GM18499 (cell line): Measurements from ENCODE around the gene ITGA5.

Source experiments
- ATAC-seq: cut with Tn5 transposase; IDR thresholded peaks from one replicate; pipeline ENCODE4 v1.9.1; 2021; ENCODE audit warnings: moderate number of reproducible peaks; ENCODE audit not compliant: insufficient read depth, unreplicated experiment

The ITGA5 gene

DNA sequence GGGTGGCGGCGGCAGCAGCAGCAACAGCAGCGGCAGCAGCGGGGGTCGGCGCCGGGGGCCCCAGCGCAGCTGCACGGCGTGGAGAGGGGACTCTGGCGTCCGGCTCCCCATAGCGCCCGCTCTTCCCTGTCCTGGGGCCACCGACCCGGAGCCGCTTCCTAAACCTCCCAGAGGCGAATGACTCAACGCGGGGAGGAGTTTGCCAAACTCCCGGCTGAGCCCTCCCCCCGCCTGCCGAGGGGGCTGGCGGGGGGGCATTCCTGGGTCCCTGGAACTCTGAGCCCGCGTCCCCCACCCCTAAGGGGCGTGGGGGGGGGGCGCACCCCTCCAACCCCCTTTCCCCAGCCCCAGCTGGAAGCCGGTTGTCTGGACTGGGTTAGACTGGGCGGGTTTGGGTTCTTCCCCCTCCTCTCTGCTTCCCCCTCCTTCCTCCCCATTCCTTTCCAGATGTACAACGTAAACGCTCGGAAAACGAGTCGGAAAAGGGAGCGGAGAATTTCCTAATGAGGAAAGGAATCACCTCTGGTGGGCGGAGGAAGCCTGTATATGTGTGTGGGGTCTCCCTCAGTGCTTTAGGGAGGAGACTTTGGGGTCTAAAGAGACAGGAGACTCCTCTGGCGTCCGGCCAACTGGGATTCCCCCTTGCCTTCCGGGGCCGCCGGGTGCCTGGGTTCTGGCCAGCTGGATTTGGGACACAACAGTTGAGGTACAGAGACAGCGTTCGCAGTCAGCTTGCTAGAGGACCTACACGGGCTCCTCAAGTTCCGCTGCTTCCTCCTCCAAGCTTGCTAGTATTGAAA, at the start of gene ITGA5:
Gene ITGA5 (minus strand): TSS at position 179 of the 800 bp plus-strand sequence. CDS start 68 bp downstream, at position 111.
- ATAC-seq, result no peak

DNA sequence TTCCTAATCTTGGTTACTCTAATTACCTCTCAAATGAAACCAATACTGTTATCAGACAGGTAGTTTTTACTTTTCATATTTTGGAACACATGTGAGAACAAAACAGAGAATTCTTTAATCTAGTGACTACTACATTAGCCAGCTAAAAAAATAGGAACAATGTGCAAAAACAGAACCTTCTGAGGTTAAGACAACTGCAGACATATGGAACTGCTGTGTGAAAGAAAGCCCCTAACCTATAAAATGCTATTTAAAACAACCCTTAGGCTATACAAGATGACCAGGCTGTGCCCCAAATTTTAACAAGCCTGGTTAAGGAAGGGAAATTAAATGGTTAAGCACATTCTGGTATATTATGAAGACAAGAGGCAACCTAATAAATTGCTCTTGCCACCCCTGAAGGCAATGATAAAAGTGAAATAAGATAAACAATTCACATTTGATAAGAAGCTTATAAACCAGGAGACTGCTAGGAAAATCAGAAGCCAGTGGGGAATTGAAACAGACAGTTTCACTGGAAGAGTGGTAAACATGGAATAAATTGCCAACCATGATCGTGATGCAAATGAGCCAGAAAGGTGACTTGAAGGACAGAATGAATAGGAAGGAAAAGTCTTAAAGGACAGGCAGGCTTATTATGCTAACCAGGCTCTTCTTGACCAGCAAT, 46.9 kb upstream of the ITGA5 start:
- no peak for ATAC-seq

DNA sequence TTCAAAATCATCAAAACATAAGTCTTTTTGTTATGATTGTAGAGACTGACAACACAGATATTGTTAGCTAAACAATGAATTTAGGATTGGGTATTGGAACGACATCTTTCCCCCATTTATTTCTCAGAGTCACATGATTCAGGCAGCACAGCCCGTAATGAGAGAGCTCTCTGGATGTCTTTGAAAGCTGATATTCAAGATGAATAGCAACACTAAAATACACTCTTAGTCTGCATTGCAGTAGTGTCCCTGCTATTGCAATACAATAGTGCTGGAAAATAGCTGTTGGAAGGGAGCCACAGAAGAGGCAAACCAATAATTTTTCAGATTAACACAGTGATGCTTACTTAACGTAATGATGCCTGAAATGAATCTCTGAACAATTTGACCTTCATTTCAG, 44.4 kb upstream of the ITGA5 start:
- ATAC-seq, result no peak

- no peak for ATAC-seq
These were observed 44.0 kb upstream of the ITGA5 start for GRCh38 chr12:54463034-54463433.

- no peak for ATAC-seq
These were observed 41.4 kb upstream of the ITGA5 start for GRCh38 chr12:54460317-54460923.

DNA sequence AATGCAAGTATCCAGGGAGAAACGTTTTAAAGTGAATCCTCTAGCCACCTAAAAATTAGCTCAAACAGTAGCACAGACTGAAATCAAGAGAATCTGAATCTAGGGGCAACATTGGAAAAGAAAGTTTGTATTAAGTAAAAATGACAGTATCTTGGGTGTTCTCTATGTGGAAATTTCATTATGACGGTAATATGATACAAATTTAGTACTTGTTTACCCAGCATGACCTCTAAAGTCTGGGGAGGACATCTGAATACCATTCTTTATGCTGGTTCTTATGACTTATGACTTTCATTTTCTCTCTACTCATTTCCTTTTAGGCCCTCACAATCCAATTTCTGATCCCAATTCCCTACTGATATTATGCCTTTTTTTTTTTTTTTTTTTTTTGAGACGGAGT, 40.3 kb upstream of the ITGA5 start:
- no peak for ATAC-seq

DNA sequence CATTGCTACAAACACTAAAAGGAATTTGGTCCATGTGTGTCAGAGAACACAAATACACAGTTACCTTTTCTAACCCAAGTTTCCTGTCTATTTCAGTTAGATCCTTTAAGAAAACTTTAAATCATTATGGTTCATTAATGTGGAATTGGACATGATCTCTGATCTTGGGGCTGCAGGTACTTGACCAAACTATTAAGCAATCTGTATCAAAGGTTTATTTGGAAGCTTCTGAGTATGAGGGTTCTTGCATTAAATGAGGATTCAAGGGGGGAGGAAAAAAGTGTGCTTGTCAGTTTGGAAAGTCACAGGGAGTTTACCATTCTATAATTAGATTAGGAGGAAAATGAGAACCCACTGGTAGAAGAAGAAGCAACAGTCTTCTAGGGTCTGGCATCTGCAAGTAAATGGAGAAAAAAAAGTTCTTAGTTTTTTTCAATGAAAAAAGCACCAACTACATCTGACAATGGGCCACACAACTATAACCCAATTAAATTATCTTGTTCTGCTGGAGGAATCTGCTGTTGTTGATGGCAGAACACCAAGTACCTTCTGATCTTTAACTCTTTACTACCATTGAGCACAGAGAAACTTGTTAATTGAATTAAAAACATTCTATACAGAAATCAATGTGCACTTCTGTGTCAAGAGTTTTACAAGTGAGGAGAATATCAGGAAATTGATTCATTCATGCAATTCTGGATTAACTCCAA, 36.8 kb upstream of the ITGA5 start:
- ATAC-seq, result no peak

GRCh38 chr12:54452628-54453027, 33.6 kb upstream of the ITGA5 start:
- no peak for ATAC-seq

- no peak for ATAC-seq
These were observed 29.3 kb upstream of the ITGA5 start for GRCh38 chr12:54448344-54448743.

DNA sequence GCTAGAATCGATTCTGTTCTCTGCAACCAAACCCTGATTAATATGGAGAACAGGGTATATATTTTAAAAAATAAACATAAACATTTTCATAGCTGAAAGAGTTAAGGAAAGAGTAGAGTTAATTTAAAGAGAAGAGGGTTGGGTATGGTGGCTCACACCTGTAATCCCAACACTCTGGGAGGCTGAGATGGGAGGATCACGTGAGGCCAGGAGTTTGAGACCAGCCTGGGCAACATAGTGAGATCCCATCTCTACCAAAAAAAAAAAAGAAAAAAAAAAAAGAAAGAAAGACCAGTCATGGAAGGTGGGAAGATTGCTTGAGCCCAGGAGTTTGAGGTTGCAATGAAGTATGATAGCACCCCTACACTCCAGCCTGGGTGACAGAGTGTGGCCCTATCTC, 28.9 kb upstream of the ITGA5 start:
- no peak for ATAC-seq

GRCh38 chr12:54444206-54444605, 25.1 kb upstream of the ITGA5 start:
- no peak for ATAC-seq

GRCh38 chr12:54443446-54443845, 24.4 kb upstream of the ITGA5 start:
- no peak for ATAC-seq

GRCh38 chr12:54442961-54443360, 23.9 kb upstream of the ITGA5 start:
- ATAC-seq, result no peak

- no peak for ATAC-seq
These were observed 23.0 kb upstream of the ITGA5 start for GRCh38 chr12:54442099-54442498.

DNA sequence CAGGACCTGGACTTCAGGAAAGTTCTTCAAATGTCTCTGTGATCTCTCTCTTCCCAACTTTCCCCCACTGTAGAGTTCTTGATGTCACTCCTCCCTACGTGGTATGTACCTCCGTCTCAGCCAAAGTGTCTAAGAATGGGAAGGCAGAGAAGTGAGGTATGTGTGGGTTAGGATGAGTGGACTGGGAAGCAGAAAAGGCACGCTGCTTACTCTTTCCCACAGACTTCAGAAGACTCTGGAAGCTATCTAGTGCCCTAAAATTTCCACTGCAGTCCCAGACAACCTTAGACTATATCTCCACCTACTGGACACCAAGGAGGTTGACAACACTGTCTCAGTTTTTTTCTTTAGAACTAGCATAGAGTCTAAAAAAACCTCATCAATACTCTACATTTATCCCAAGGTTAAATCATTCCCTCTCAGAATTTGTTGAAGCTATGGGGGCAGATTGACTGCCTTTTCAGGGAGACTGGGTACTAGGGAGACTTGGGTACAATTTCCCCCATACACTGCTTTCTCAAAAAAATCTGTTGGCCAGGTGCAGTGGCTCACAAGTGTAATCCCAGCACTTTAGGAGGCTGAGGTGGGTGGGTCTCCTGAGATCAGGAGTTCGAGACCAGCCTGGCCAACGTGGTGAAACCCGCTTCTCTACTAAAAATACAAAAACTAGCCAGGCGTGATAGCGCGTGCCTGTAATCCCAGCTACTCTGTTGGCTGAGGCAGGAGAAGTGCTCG, 20.6 kb upstream of the ITGA5 start:
- no peak for ATAC-seq

- ATAC-seq, result no peak
These were observed 20.0 kb upstream of the ITGA5 start for GRCh38 chr12:54439096-54439495.

- ATAC-seq, result no peak
These were observed 19.5 kb upstream of the ITGA5 start for GRCh38 chr12:54438517-54438916.

DNA sequence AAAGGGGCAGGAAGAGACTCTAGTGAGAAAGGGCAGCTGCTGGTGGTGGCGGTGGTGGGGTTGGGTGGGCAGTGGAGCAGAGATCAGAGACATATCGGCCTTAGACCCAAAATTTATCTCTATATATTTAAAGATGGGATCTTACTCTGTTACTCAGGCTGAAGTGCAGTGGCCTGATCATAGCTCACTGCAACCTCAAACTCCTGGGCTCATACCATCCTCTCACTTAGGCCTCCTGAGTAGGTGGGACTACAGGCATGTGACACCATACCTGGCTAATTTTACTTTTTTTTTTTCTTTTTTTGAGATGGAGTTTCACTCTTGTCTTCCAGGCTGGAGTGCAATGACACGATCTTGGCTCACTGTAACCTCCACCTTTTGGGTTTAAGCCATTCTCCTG, 18.6 kb upstream of the ITGA5 start:
- ATAC-seq, result no peak

DNA sequence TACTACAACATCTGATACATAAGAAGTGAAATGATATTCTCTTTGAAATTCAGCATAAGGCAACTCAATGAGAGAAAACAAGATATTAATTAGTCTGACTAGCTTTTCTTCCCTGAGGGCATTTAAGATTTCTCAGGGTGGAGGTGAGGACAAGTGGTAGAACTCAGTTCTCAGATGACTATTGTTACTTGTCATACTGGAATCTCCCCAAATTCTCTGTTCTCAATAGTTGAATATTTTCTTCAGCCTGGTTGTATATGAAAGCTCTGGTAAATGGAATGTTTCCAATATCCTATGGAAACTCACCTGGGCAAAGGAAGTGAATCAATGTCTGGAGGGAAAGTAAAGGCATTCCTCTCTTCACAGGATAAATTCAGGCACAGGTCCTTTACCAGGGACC, 18.2 kb upstream of the ITGA5 start:
- ATAC-seq, result no peak

DNA sequence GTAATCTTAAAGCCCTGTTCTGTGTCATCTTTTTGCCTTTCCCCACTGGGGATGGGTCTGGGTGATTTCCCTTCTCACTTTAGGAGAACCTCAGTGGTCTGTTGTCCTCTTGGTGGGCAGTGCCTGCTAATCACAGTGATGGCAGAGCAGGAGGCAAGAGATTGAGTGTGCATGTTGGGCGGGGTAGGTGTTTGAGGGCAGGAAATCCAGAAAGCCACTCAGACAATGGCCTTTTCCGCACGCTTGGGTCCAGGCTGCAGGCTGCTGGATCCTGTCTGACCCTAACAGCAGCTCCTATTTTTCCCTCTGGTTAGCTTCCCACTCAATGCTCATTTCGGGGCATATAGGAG, 13.7 kb upstream of the ITGA5 start:
- ATAC-seq, result no peak
